Bone marrow (tissue), 2 donors: ENCODE data around the gene SCAANT1.
A peak's percentile ranks its signal among the peaks of the same experiment; 100 is the strongest.

ENCODE experiments used
- DNase-seq, 2 donors: peaks; one replicate each; lab custom pipeline; 2025; lab: John Stamatoyannopoulos, UW

SCAANT1 gene

GRCh38 chr3:63911873-63912767 is at the start of gene SCAANT1:
Gene SCAANT1 (minus strand): TSS chr3:63912383.
- DNase-seq: peak; percentile 55 to 90

- DNase-seq: no peak
Measured at GRCh38 chr3:63961891-63962290, 49.7 kb upstream of the SCAANT1 start.

GRCh38 chr3:63960048-63960711 is 48.0 kb upstream of the SCAANT1 start:
- peak in 1 of 2 donors; percentile 58 for DNase-seq

GRCh38 chr3:63959146-63959545 is 47.0 kb upstream of the SCAANT1 start:
- no peak for DNase-seq

- DNase-seq: no peak
Measured at GRCh38 chr3:63955830-63956545, 43.8 kb upstream of the SCAANT1 start.

- DNase-seq: no peak
Measured at GRCh38 chr3:63955036-63955650, 43.0 kb upstream of the SCAANT1 start.

- DNase-seq: no peak
Measured at GRCh38 chr3:63954182-63954581, 42.0 kb upstream of the SCAANT1 start.

- no peak for DNase-seq
Measured at GRCh38 chr3:63952248-63952594, 40.0 kb upstream of the SCAANT1 start.

GRCh38 chr3:63951492-63952247 is 39.5 kb upstream of the SCAANT1 start:
- DNase-seq: no peak

- DNase-seq: no peak
Measured at GRCh38 chr3:63950698-63951097, 38.5 kb upstream of the SCAANT1 start.

- no peak for DNase-seq
Measured at GRCh38 chr3:63949005-63949404, 36.8 kb upstream of the SCAANT1 start.

- no peak for DNase-seq
Measured at GRCh38 chr3:63947594-63947993, 35.4 kb upstream of the SCAANT1 start.

GRCh38 chr3:63946753-63947152 is 34.6 kb upstream of the SCAANT1 start:
- DNase-seq: no peak

GRCh38 chr3:63945558-63946096 is 33.4 kb upstream of the SCAANT1 start:
- DNase-seq: no peak

- no peak for DNase-seq
Measured at GRCh38 chr3:63943678-63944077, 31.5 kb upstream of the SCAANT1 start.

GRCh38 chr3:63942528-63942927 is 30.3 kb upstream of the SCAANT1 start:
- DNase-seq: no peak

GRCh38 chr3:63940389-63940757 is 28.2 kb upstream of the SCAANT1 start:
- no peak for DNase-seq

- DNase-seq: no peak
Measured at GRCh38 chr3:63937661-63938651, 25.8 kb upstream of the SCAANT1 start.

GRCh38 chr3:63936925-63937324 is 24.7 kb upstream of the SCAANT1 start:
- DNase-seq: no peak
